Upper lobe of right lung (tissue), 1 donor: ENCODE results near the gene PSENEN. TPM values are rescaled to one million over a fixed set of nuclear protein-coding genes. Genes with fewer than 3 reads are reported as not detected.
A peak's percentile ranks its signal among the peaks of the same experiment; 100 is the strongest.

ENCODE experiments used
- ATAC-seq: fragments of 200-7000 bp; cut with Tn5 transposase; one replicate; pipeline ENCODE4 v1.9.1; 2020; ENCODE audit warnings: mild to moderate bottlenecking, moderate library complexity
- DNase-seq: peaks from one replicate; pipeline ENCODE4 v3.0.0-alpha.2; 2020
- H3K27ac ChIP-seq: fragments of 200-600 bp; one replicate; pipeline ENCODE4 v1.8.0; 2022
- H3K27me3 ChIP-seq: fragments of 200-600 bp; one replicate; pipeline ENCODE4 v1.8.0; 2022; ENCODE audit warnings: mild to moderate bottlenecking
- H3K36me3 ChIP-seq: fragments of 200-600 bp; one replicate; pipeline ENCODE4 v1.8.0; 2022
- H3K4me1 ChIP-seq: fragments of 200-600 bp; one replicate; pipeline ENCODE4 v1.8.0; 2022
- H3K4me3 ChIP-seq: fragments of 200-600 bp; one replicate; pipeline ENCODE4 v1.8.0; 2022; ENCODE audit warnings: mild to moderate bottlenecking
- H3K9me3 ChIP-seq: fragments of 200-600 bp; one replicate; pipeline ENCODE4 v1.8.0; 2022
- CTCF ChIP-seq: fragments of 200-600 bp; IDR thresholded peaks from one replicate; pipeline ENCODE4 v1.8.0; 2022; ENCODE audit warnings: antibody characterized with exemption
- intact Hi-C: fragments of 100-400 bp; cut with DNase I; formaldehyde crosslinking; loops from one replicate; pipeline ENCODE4 v1.11.0; 2022
- total RNA-seq: library from RNA; stranded (reverse); fragmentation: NEBNext Ultra II Directional; extraction: Animal tissue kit (Norgen Biotek cat#: 25700); gene quantifications from one replicate; pipeline ENCODE4 v1.2.1, GENCODE V29; 2021
- donor health status: DM: no; HTN: yes; CAD: no; lungs with severe emphysema.

Gene PSENEN
- total RNA-seq, 1 donor from 2014 or later: 51.0 TPM

GRCh38 chr19:35759697-35760096 lies 14.2 kb downstream of the PSENEN start:
- Histone ChIP-seq H3K27ac (no peak overlapping the region), H3K4me1 (peaks cover 18% of the 10 kb centered on the region), H3K4me3 (no peak overlapping the region), H3K9me3 (no peaks in the 10 kb centered on the region), H3K36me3 (peaks cover 29% of the 10 kb centered on the region), H3K27me3 (no peaks in the 10 kb centered on the region)
- TF ChIP-seq CTCF: no peak
- intact Hi-C loops: no loop called here
- DNase-seq: no peak
- ATAC-seq: no peak

- ATAC-seq: no peak
- no peak for DNase-seq
- intact Hi-C loops: no loop called here
- Histone ChIP-seq H3K27ac (no peak overlapping the region), H3K9me3 (no peaks in the 10 kb centered on the region), H3K36me3 (peaks cover 35% of the 10 kb centered on the region), H3K4me3 (no peak overlapping the region), H3K27me3 (no peaks in the 10 kb centered on the region), H3K4me1 (peaks cover 18% of the 10 kb centered on the region)
- no peak for TF ChIP-seq CTCF
Measured at GRCh38 chr19:35760711-35761349, 15.4 kb downstream of the PSENEN start.

- Histone ChIP-seq H3K9me3 (no peaks in the 10 kb centered on the region), H3K27me3 (no peaks in the 10 kb centered on the region), H3K4me3 (no peak overlapping the region), H3K36me3 (peaks cover 35% of the 10 kb centered on the region), H3K27ac (no peak overlapping the region), H3K4me1 (no peaks in the 10 kb centered on the region)
- ATAC-seq (no peak), DNase-seq (no peak)
- intact Hi-C loops: no loop called here
- TF ChIP-seq CTCF: no peak
Measured at GRCh38 chr19:35764432-35765315, 19.2 kb downstream of the PSENEN start.

GRCh38 chr19:35766571-35767104 lies 21.2 kb downstream of the PSENEN start:
- H3K36me3 ChIP-seq: peaks cover 34% of the 10 kb centered on the region
- peak; percentile 5 for ATAC-seq

More at GRCh38 chr19:35766571-35767104, 21.2 kb downstream of the PSENEN start:
- no peak for TF ChIP-seq CTCF
- Histone ChIP-seq H3K27me3 (no peaks in the 10 kb centered on the region), H3K27ac (no peak overlapping the region), H3K4me3 (no peak overlapping the region), H3K9me3 (no peaks in the 10 kb centered on the region), H3K4me1 (no peaks in the 10 kb centered on the region)
- DNase-seq: peak; percentile 61
- intact Hi-C loops: no loop called here
